Activated naive CD8-positive, alpha-beta T cell treated with anti-CD3 and anti-CD28 coated beads, Interleukin-2, amount 10 ng/mL, durations not matched to agents 7 days and 5 days (primary cell): ENCODE data around the gene COPS3. TPM values are rescaled to one million over a fixed set of nuclear protein-coding genes. Genes with fewer than 3 reads are reported as not detected.
"Not testable (repeated sequence)": the region's sequence is repeated elsewhere in the genome, so short reads cannot be mapped to it uniquely, and the experiment has no call there.

Source experiments
- ATAC-seq: fragments of 150-1000 bp; cut with Tn5 transposase; one replicate; pipeline ENCODE4 v1.10.0; 2021; ENCODE audit warnings: low read depth, moderate library complexity
- POLR2A ChIA-PET: fragments of 350-600 bp; sonication (Branson Sonifier 250); formaldehyde crosslinking; loops from one replicate; lab custom pipeline; 2021; ENCODE audit warnings: antibody characterized with exemption; lab: Charles Lee
- DNase-seq: peaks from one replicate; pipeline ENCODE4 v3.0.0; 2021
- H3K27ac Mint-ChIP-seq: one replicate; pipeline ENCODE4 v1.8.0; 2022; ENCODE audit warnings: mild to moderate bottlenecking, mixed read lengths
- H3K27me3 Mint-ChIP-seq: one replicate; pipeline ENCODE4 v1.8.0; 2022; ENCODE audit warnings: mild to moderate bottlenecking, moderate library complexity, mixed read lengths
- H3K36me3 Mint-ChIP-seq: one replicate; pipeline ENCODE4 v1.8.0; 2021; ENCODE audit warnings: mild to moderate bottlenecking, mixed read lengths
- H3K4me1 Mint-ChIP-seq: one replicate; pipeline ENCODE4 v1.8.0; 2021; ENCODE audit warnings: mixed read lengths
- H3K4me3 Mint-ChIP-seq: one replicate; pipeline ENCODE4 v1.8.0; 2022; ENCODE audit warnings: mild to moderate bottlenecking, moderate library complexity, mixed read lengths
- H3K9me3 Mint-ChIP-seq: one replicate; pipeline ENCODE4 v1.8.0; 2021; ENCODE audit warnings: mixed read lengths
- total RNA-seq, 2 experiments: library from RNA; stranded (reverse); gene quantifications; one replicate each; pipeline ENCODE4 v1.2.3, GENCODE V29; 2021

Gene COPS3
- total RNA-seq, 2 experiments from 2014 or later = 79.5 to 85.4 TPM

- DNase-seq = no peak
- no peaks in the 10 kb centered on the region for H3K9me3 Mint-ChIP-seq
- H3K4me1 Mint-ChIP-seq = peaks cover 7% of the 10 kb centered on the region
- no peaks in the 10 kb centered on the region for H3K27me3 Mint-ChIP-seq
- no peak overlapping the region for H3K4me3 Mint-ChIP-seq
- H3K36me3 Mint-ChIP-seq = peaks cover 7% of the 10 kb centered on the region
- no peak for ATAC-seq
- POLR2A ChIA-PET = interaction anchor here (1.0 kb wide), 1 partner anchor 9 kb away, joined by 3 read pairs; no protein-coding TSS in a partner anchor
- no peak overlapping the region for H3K27ac Mint-ChIP-seq
Observed at GRCh38 chr17:17314501-17315071, 33.5 kb upstream of the COPS3 start.

GRCh38 chr17:17313350-17313991 lies 32.4 kb upstream of the COPS3 start:
- H3K27ac Mint-ChIP-seq = peak overlapping the region; percentile 14
- POLR2A ChIA-PET = no interaction called here
- ATAC-seq = peak; percentile 98

GRCh38 chr17:17309356-17309755 lies 28.3 kb upstream of the COPS3 start:
- Mint-ChIP-seq H3K4me3 (no peak overlapping the region), H3K27ac (no peak overlapping the region), H3K9me3 (no peaks in the 10 kb centered on the region), H3K27me3 (no peaks in the 10 kb centered on the region), H3K4me1 (peaks cover 25% of the 10 kb centered on the region), H3K36me3 (peaks cover 17% of the 10 kb centered on the region)
- POLR2A ChIA-PET = no interaction called here
- DNase-seq (no peak), ATAC-seq (no peak)

More at GRCh38 chr17:17313350-17313991, 32.4 kb upstream of the COPS3 start:
- Mint-ChIP-seq H3K9me3 (no peaks in the 10 kb centered on the region), H3K36me3 (peaks cover 14% of the 10 kb centered on the region), H3K4me1 (peaks cover 10% of the 10 kb centered on the region), H3K27me3 (no peaks in the 10 kb centered on the region), H3K4me3 (no peak overlapping the region)
- DNase-seq = peak; percentile 71

GRCh38 chr17:17305281-17305801 lies 24.3 kb upstream of the COPS3 start:
- ATAC-seq = peak; percentile 74
- Mint-ChIP-seq H3K27me3 (no peaks in the 10 kb centered on the region), H3K4me1 (peaks cover 29% of the 10 kb centered on the region)

GRCh38 chr17:17304521-17304985 lies 23.5 kb upstream of the COPS3 start:
- peaks cover 9% of the 10 kb centered on the region for H3K36me3 Mint-ChIP-seq
- ATAC-seq (peak; percentile 53), DNase-seq (peak; percentile 42)
- H3K27me3 Mint-ChIP-seq = no peaks in the 10 kb centered on the region
- POLR2A ChIA-PET = interaction anchor here (1.1 to 3.7 kb wide), 5 partner anchors 24 to 185 kb away, joined by 3 to 52 read pairs (median 3); partner anchors contain the start of genes COPS3 and FLCN
- peak overlapping the region; percentile 81 for H3K4me3 Mint-ChIP-seq
- H3K27ac Mint-ChIP-seq = peak overlapping the region; percentile 98
- H3K9me3 Mint-ChIP-seq = no peaks in the 10 kb centered on the region
- peaks cover 34% of the 10 kb centered on the region for H3K4me1 Mint-ChIP-seq

More at GRCh38 chr17:17305281-17305801, 24.3 kb upstream of the COPS3 start:
- H3K27ac Mint-ChIP-seq = peak overlapping the region; percentile 98
- peaks cover 12% of the 10 kb centered on the region for H3K36me3 Mint-ChIP-seq
- POLR2A ChIA-PET = interaction anchor here (0.5 to 3.7 kb wide), 8 partner anchors 10 to 128 kb away, joined by 3 to 52 read pairs (median 4); partner anchors contain the start of genes COPS3 and FLCN
- H3K4me3 Mint-ChIP-seq = peak overlapping the region; percentile 90
- peak; percentile 54 for DNase-seq
- no peaks in the 10 kb centered on the region for H3K9me3 Mint-ChIP-seq

GRCh38 chr17:17303847-17304490 lies 22.9 kb upstream of the COPS3 start:
- POLR2A ChIA-PET = interaction anchor here (1.1 to 3.7 kb wide), 4 partner anchors 24 to 184 kb away, joined by 3 to 52 read pairs (median 6); partner anchors contain the start of genes COPS3 and FLCN
- H3K27me3 Mint-ChIP-seq = no peaks in the 10 kb centered on the region
- H3K4me3 Mint-ChIP-seq = peak overlapping the region; percentile 81
- no peaks in the 10 kb centered on the region for H3K9me3 Mint-ChIP-seq
- peak overlapping the region; percentile 98 for H3K27ac Mint-ChIP-seq
- peaks cover 34% of the 10 kb centered on the region for H3K4me1 Mint-ChIP-seq
- no peak for DNase-seq
- H3K36me3 Mint-ChIP-seq = peaks cover 7% of the 10 kb centered on the region
- no peak for ATAC-seq

GRCh38 chr17:17303010-17303846 lies 22.2 kb upstream of the COPS3 start, which contains the start of gene NT5M:
TSS of gene NT5M (plus strand) at chr17:17303373. CDS start at chr17:17303551, 178 bp downstream.
- ATAC-seq = peak; percentile 68
- H3K9me3 Mint-ChIP-seq = no peaks in the 10 kb centered on the region
- H3K27me3 Mint-ChIP-seq = no peaks in the 10 kb centered on the region
- peak; percentile 87 for DNase-seq
- peak within 1 kb of the TSS; percentile 95 for H3K4me3 Mint-ChIP-seq
- POLR2A ChIA-PET = interaction anchor here (1.1 to 3.7 kb wide), 3 partner anchors 23 to 184 kb away, joined by 3 to 52 read pairs (median 3); partner anchors contain the start of gene COPS3
- H3K36me3 Mint-ChIP-seq = peaks cover 3% of the 10 kb centered on the region
- peak within 1 kb of the TSS; percentile 98 for H3K27ac Mint-ChIP-seq
- H3K4me1 Mint-ChIP-seq = peaks cover 33% of the 10 kb centered on the region

GRCh38 chr17:17301659-17302058 lies 20.6 kb upstream of the COPS3 start:
- not testable (repeated sequence) for H3K4me3 Mint-ChIP-seq, H3K9me3 Mint-ChIP-seq, H3K27ac Mint-ChIP-seq, H3K36me3 Mint-ChIP-seq, ATAC-seq, DNase-seq, H3K27me3 Mint-ChIP-seq
- POLR2A ChIA-PET = interaction anchor here (0.6 to 2.9 kb wide), 4 partner anchors 21 to 153 kb away, joined by 3 to 23 read pairs (median 3); partner anchors contain the start of gene COPS3
- H3K4me1 Mint-ChIP-seq = peaks cover 35% of the 10 kb centered on the region

GRCh38 chr17:17300624-17301568 lies 19.9 kb upstream of the COPS3 start:
- peaks cover 2% of the 10 kb centered on the region for H3K36me3 Mint-ChIP-seq
- peak overlapping the region; percentile 72 for H3K4me3 Mint-ChIP-seq
- no peaks in the 10 kb centered on the region for H3K27me3 Mint-ChIP-seq
- POLR2A ChIA-PET = interaction anchor here (0.6 to 2.9 kb wide), 4 partner anchors 20 to 118 kb away, joined by 3 to 23 read pairs (median 4); partner anchors contain the start of gene COPS3
- H3K9me3 Mint-ChIP-seq = peaks cover 2% of the 10 kb centered on the region
- DNase-seq = peak; percentile 64
- H3K4me1 Mint-ChIP-seq = peaks cover 33% of the 10 kb centered on the region
- peak overlapping the region; percentile 42 for H3K27ac Mint-ChIP-seq
- ATAC-seq = peak; percentile 35

- Mint-ChIP-seq H3K27me3 (no peaks in the 10 kb centered on the region), H3K36me3 (peaks cover 2% of the 10 kb centered on the region), H3K4me1 (peaks cover 17% of the 10 kb centered on the region), H3K4me3 (no peak overlapping the region), H3K9me3 (peaks cover 2% of the 10 kb centered on the region), H3K27ac (no peak overlapping the region)
- DNase-seq (no peak), ATAC-seq (no peak)
- POLR2A ChIA-PET = no interaction called here
Observed at GRCh38 chr17:17298108-17298507, 17.1 kb upstream of the COPS3 start.

GRCh38 chr17:17297217-17297616 lies 16.2 kb upstream of the COPS3 start:
- ATAC-seq = no peak
- DNase-seq = no peak
- no peak overlapping the region for H3K27ac Mint-ChIP-seq
- no peak overlapping the region for H3K4me3 Mint-ChIP-seq
- H3K36me3 Mint-ChIP-seq = peaks cover 2% of the 10 kb centered on the region
- no peaks in the 10 kb centered on the region for H3K27me3 Mint-ChIP-seq
- POLR2A ChIA-PET = no interaction called here
- H3K4me1 Mint-ChIP-seq = peaks cover 14% of the 10 kb centered on the region
- peaks cover 2% of the 10 kb centered on the region for H3K9me3 Mint-ChIP-seq
